ENCODE data around the gene FADS6.

Gene FADS6

GRCh38 chr17:74846621-74847020 lies 46.8 kb downstream of the FADS6 start:
- Histone ChIP-seq H2BK120ac (ENCODE audit: low read depth, low read length) (no peak overlapping the region), H3K27ac (ENCODE audit: low read depth, low read length) (no peak overlapping the region), H2AK5ac (ENCODE audit: low read length) (no peak overlapping the region), H3K9ac (ENCODE audit: low read length) (no peak overlapping the region), H2BK5ac (ENCODE audit: low read length) (no peak overlapping the region), H3K4me1 (ENCODE audit: control insufficient read depth, low read depth, low read length) (no peaks in the 10 kb centered on the region), H4K5ac (ENCODE audit: low read length) (no peak overlapping the region), H3K27me3 (ENCODE audit: insufficient read depth, low read length, poor library complexity) (peaks cover 2% of the 10 kb centered on the region), H3K79me1 (ENCODE audit: low read length) (no peaks in the 10 kb centered on the region), H3K18ac (ENCODE audit: low read length) (no peak overlapping the region), H3K79me2 (ENCODE audit: control insufficient read depth, insufficient read depth, low read length) (no peaks in the 10 kb centered on the region), H3K4me2 (ENCODE audit: low read length) (no peak overlapping the region), H3K36me3 (ENCODE audit: control insufficient read depth, insufficient read depth, low read length) (no peaks in the 10 kb centered on the region), H2BK15ac (replicated peaks; ENCODE audit: low read depth) (no peak overlapping the region), H3K56ac (ENCODE audit: low read length) (no peak overlapping the region), H4K8ac (ENCODE audit: low read depth, low read length) (no peak overlapping the region), H3K23ac (ENCODE audit: low read length) (no peak overlapping the region), H3K4me3 (ENCODE audit: low read length) (no peak overlapping the region), H3K4ac (ENCODE audit: low read depth, low read length) (no peak overlapping the region)
- no CpG with 5 or more reads among the region's 16 CpGs for WGBS (ENCODE audit: extremely low coverage, insufficient coverage, low lambda C conversion rate)
- no peak for DNase-seq

- WGBS (ENCODE audit: extremely low coverage, insufficient coverage, low lambda C conversion rate), result no CpG with 5 or more reads among the region's 26 CpGs
- H3K23ac ChIP-seq (ENCODE audit: low read length), result no peak overlapping the region
- no peak overlapping the region for H3K27ac ChIP-seq (ENCODE audit: low read depth, low read length)
- no peak overlapping the region for H3K18ac ChIP-seq (ENCODE audit: low read length)
- no peak overlapping the region for H3K56ac ChIP-seq (ENCODE audit: low read length)
- H2AK5ac ChIP-seq (ENCODE audit: low read length), result no peak overlapping the region
- H3K4me3 ChIP-seq (ENCODE audit: low read length), result no peak overlapping the region
- no peak overlapping the region for H3K4ac ChIP-seq (ENCODE audit: low read depth, low read length)
- H3K9ac ChIP-seq (ENCODE audit: low read length), result no peak overlapping the region
- no peak overlapping the region for H4K5ac ChIP-seq (ENCODE audit: low read length)
- no peaks in the 10 kb centered on the region for H3K79me1 ChIP-seq (ENCODE audit: low read length)
- H2BK15ac ChIP-seq (replicated peaks; ENCODE audit: low read depth), result no peak overlapping the region
- H2BK120ac ChIP-seq (ENCODE audit: low read depth, low read length), result no peak overlapping the region
- H3K36me3 ChIP-seq (ENCODE audit: control insufficient read depth, insufficient read depth, low read length), result no peaks in the 10 kb centered on the region
- H3K79me2 ChIP-seq (ENCODE audit: control insufficient read depth, insufficient read depth, low read length), result no peaks in the 10 kb centered on the region
- no peak for DNase-seq
- no peak overlapping the region for H2BK5ac ChIP-seq (ENCODE audit: low read length)
- H3K4me2 ChIP-seq (ENCODE audit: low read length), result no peak overlapping the region
- H4K8ac ChIP-seq (ENCODE audit: low read depth, low read length), result no peak overlapping the region
- peaks cover 2% of the 10 kb centered on the region for H3K27me3 ChIP-seq (ENCODE audit: insufficient read depth, low read length, poor library complexity)
- H3K4me1 ChIP-seq (ENCODE audit: control insufficient read depth, low read depth, low read length), result peaks cover 4% of the 10 kb centered on the region
These were observed 50.1 kb downstream of the FADS6 start for GRCh38 chr17:74843352-74843627.

GRCh38 chr17:74842599-74843351 lies 50.7 kb downstream of the FADS6 start:
- no peaks in the 10 kb centered on the region for H3K79me1 ChIP-seq (ENCODE audit: low read length)
- no peak overlapping the region for H3K18ac ChIP-seq (ENCODE audit: low read length)
- H3K56ac ChIP-seq (ENCODE audit: low read length), result peak overlapping the region; percentile 81
- H3K4me1 ChIP-seq (ENCODE audit: control insufficient read depth, low read depth, low read length), result peaks cover 4% of the 10 kb centered on the region
- H3K36me3 ChIP-seq (ENCODE audit: control insufficient read depth, insufficient read depth, low read length), result no peaks in the 10 kb centered on the region
- peaks cover 2% of the 10 kb centered on the region for H3K27me3 ChIP-seq (ENCODE audit: insufficient read depth, low read length, poor library complexity)
- H2BK120ac ChIP-seq (ENCODE audit: low read depth, low read length), result no peak overlapping the region
- no peak overlapping the region for H2BK15ac ChIP-seq (replicated peaks; ENCODE audit: low read depth)
- peak; percentile 64 for DNase-seq
- H4K5ac ChIP-seq (ENCODE audit: low read length), result no peak overlapping the region
- no peak overlapping the region for H2BK5ac ChIP-seq (ENCODE audit: low read length)
- no peak overlapping the region for H4K8ac ChIP-seq (ENCODE audit: low read depth, low read length)
- H3K23ac ChIP-seq (ENCODE audit: low read length), result peak overlapping the region; percentile 66
- H3K27ac ChIP-seq (ENCODE audit: low read depth, low read length), result no peak overlapping the region
- peak overlapping the region; percentile 83 for H3K4me2 ChIP-seq (ENCODE audit: low read length)
- H3K9ac ChIP-seq (ENCODE audit: low read length), result peak overlapping the region; percentile 56
- H3K4me3 ChIP-seq (ENCODE audit: low read length), result no peak overlapping the region
- no CpG with 5 or more reads among the region's 88 CpGs for WGBS (ENCODE audit: extremely low coverage, insufficient coverage, low lambda C conversion rate)
- no peaks in the 10 kb centered on the region for H3K79me2 ChIP-seq (ENCODE audit: control insufficient read depth, insufficient read depth, low read length)
- H2AK5ac ChIP-seq (ENCODE audit: low read length), result no peak overlapping the region
- H3K4ac ChIP-seq (ENCODE audit: low read depth, low read length), result no peak overlapping the region

- Histone ChIP-seq H3K18ac (ENCODE audit: low read length) (no peak overlapping the region), H3K9ac (ENCODE audit: low read length) (no peak overlapping the region), H3K36me3 (ENCODE audit: control insufficient read depth, insufficient read depth, low read length) (no peaks in the 10 kb centered on the region), H3K56ac (ENCODE audit: low read length) (peak overlapping the region; percentile 42), H3K27me3 (ENCODE audit: insufficient read depth, low read length, poor library complexity) (peaks cover 2% of the 10 kb centered on the region), H3K27ac (ENCODE audit: low read depth, low read length) (no peak overlapping the region), H3K4me3 (ENCODE audit: low read length) (no peak overlapping the region), H2BK15ac (replicated peaks; ENCODE audit: low read depth) (no peak overlapping the region), H3K23ac (ENCODE audit: low read length) (peak overlapping the region; percentile 66), H4K8ac (ENCODE audit: low read depth, low read length) (no peak overlapping the region), H3K4ac (ENCODE audit: low read depth, low read length) (no peak overlapping the region), H2BK120ac (ENCODE audit: low read depth, low read length) (no peak overlapping the region), H2BK5ac (ENCODE audit: low read length) (no peak overlapping the region), H3K4me2 (ENCODE audit: low read length) (no peak overlapping the region), H2AK5ac (ENCODE audit: low read length) (no peak overlapping the region), H3K4me1 (ENCODE audit: control insufficient read depth, low read depth, low read length) (peaks cover 4% of the 10 kb centered on the region), H4K5ac (ENCODE audit: low read length) (no peak overlapping the region), H3K79me2 (ENCODE audit: control insufficient read depth, insufficient read depth, low read length) (no peaks in the 10 kb centered on the region), H3K79me1 (ENCODE audit: low read length) (no peaks in the 10 kb centered on the region)
- DNase-seq, result no peak
- no CpG with 5 or more reads among the region's 8 CpGs for WGBS (ENCODE audit: extremely low coverage, insufficient coverage, low lambda C conversion rate)
These were observed 51.3 kb downstream of the FADS6 start for GRCh38 chr17:74842146-74842598.

GRCh38 chr17:74840989-74841666 lies 52.3 kb downstream of the FADS6 start:
- no peaks in the 10 kb centered on the region for H3K79me2 ChIP-seq (ENCODE audit: control insufficient read depth, insufficient read depth, low read length)
- H3K23ac ChIP-seq (ENCODE audit: low read length), result no peak overlapping the region
- H2BK5ac ChIP-seq (ENCODE audit: low read length), result no peak overlapping the region
- WGBS (ENCODE audit: extremely low coverage, insufficient coverage, low lambda C conversion rate), result no CpG with 5 or more reads among the region's 13 CpGs
- H3K4me3 ChIP-seq (ENCODE audit: low read length), result no peak overlapping the region
- no peak overlapping the region for H3K4me2 ChIP-seq (ENCODE audit: low read length)
- no peak overlapping the region for H2AK5ac ChIP-seq (ENCODE audit: low read length)
- H3K9ac ChIP-seq (ENCODE audit: low read length), result no peak overlapping the region
- no peak overlapping the region for H3K4ac ChIP-seq (ENCODE audit: low read depth, low read length)
- no peak overlapping the region for H4K8ac ChIP-seq (ENCODE audit: low read depth, low read length)
- no peak overlapping the region for H2BK15ac ChIP-seq (replicated peaks; ENCODE audit: low read depth)
- no peaks in the 10 kb centered on the region for H3K79me1 ChIP-seq (ENCODE audit: low read length)
- no peak overlapping the region for H2BK120ac ChIP-seq (ENCODE audit: low read depth, low read length)
- peak overlapping the region; percentile 25 for H3K56ac ChIP-seq (ENCODE audit: low read length)
- no peak overlapping the region for H3K18ac ChIP-seq (ENCODE audit: low read length)
- H3K4me1 ChIP-seq (ENCODE audit: control insufficient read depth, low read depth, low read length), result peaks cover 4% of the 10 kb centered on the region
- peaks cover 2% of the 10 kb centered on the region for H3K27me3 ChIP-seq (ENCODE audit: insufficient read depth, low read length, poor library complexity)
- H3K27ac ChIP-seq (ENCODE audit: low read depth, low read length), result no peak overlapping the region
- peak; percentile 34 for DNase-seq
- H4K5ac ChIP-seq (ENCODE audit: low read length), result no peak overlapping the region
- no peaks in the 10 kb centered on the region for H3K36me3 ChIP-seq (ENCODE audit: control insufficient read depth, insufficient read depth, low read length)

Data from mesendoderm (in vitro differentiated cells).